PFSK-1 (cell line): Measurements from ENCODE around the gene PIK3CG.

Experiments
- FOXP2 ChIP-seq: optimal IDR thresholded peaks from 2 replicates; pipeline ENCODE3; 2011; ENCODE audit warnings: borderline replicate concordance, control low read depth, inconsistent platforms; ENCODE audit not compliant: insufficient read depth; ENCODE audit errors: extremely low read length, extremely low read depth
- POLR2AphosphoS5 ChIP-seq: IDR thresholded peaks from 2 replicates; pipeline ENCODE4 v1.6.1; 2012; ENCODE audit warnings: low read depth, mild to moderate bottlenecking, control low read depth, low read length, moderate library complexity
- SIN3A ChIP-seq: IDR thresholded peaks from 2 replicates; pipeline ENCODE4 v1.6.1; 2012; ENCODE audit warnings: mild to moderate bottlenecking, low read length, moderate library complexity, borderline replicate concordance; ENCODE audit not compliant: insufficient read depth
- TAF1 ChIP-seq: IDR thresholded peaks from 2 replicates; pipeline ENCODE4 v1.6.1; 2012; ENCODE audit warnings: low read length, control low read depth, borderline replicate concordance; ENCODE audit not compliant: insufficient read depth
- TF ChIP-seq, protein P1 (sequence below), 2 experiments: IDR thresholded peaks; 2 replicates each; pipeline versions ENCODE4 v1.6.1 to v1.8.0; 2011 to 2012; ENCODE audit warnings: low read depth in 2 of 2, low read length in 2 of 2, control low read depth in 1 of 2, inconsistent platforms in 1 of 2, mild to moderate bottlenecking in 1 of 2, moderate library complexity in 1 of 2; ENCODE audit not compliant: insufficient read depth in 1 of 2

DNA sequence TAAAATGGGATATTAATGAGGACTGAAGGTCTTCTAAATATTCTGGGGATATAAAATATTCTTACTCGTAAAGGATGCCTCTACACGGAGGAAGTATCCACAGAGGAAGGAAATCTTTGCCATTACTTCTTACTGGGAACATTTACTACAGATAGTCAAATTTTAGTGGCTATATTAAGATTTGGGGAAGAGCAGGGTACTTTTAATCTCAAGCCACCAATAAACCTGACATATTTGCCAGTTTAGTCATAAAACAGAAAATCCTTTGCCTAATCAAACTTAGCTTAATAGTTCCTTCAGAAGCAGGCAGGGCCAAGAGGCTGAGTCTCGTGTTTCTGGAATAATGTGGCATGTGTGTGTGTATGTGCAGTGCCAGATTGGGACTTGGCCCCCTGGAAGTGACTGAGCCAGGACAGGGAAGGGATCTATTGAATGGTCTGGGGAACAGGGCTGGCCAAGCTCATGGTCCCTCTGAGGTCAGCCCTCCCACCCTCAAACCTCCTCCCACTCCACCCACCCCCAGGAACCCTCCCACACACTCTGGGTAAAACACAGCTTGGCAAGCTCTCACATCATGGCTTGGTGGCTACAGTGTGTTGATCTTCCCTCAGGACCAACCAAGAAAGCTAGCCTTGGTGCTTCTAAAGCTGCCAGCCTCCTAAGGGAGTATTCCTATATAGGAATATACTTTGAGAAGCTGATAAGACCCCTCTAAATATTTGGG is 1.6 kb upstream of the PIK3CG start:
- TF ChIP-seq, protein P1, sequence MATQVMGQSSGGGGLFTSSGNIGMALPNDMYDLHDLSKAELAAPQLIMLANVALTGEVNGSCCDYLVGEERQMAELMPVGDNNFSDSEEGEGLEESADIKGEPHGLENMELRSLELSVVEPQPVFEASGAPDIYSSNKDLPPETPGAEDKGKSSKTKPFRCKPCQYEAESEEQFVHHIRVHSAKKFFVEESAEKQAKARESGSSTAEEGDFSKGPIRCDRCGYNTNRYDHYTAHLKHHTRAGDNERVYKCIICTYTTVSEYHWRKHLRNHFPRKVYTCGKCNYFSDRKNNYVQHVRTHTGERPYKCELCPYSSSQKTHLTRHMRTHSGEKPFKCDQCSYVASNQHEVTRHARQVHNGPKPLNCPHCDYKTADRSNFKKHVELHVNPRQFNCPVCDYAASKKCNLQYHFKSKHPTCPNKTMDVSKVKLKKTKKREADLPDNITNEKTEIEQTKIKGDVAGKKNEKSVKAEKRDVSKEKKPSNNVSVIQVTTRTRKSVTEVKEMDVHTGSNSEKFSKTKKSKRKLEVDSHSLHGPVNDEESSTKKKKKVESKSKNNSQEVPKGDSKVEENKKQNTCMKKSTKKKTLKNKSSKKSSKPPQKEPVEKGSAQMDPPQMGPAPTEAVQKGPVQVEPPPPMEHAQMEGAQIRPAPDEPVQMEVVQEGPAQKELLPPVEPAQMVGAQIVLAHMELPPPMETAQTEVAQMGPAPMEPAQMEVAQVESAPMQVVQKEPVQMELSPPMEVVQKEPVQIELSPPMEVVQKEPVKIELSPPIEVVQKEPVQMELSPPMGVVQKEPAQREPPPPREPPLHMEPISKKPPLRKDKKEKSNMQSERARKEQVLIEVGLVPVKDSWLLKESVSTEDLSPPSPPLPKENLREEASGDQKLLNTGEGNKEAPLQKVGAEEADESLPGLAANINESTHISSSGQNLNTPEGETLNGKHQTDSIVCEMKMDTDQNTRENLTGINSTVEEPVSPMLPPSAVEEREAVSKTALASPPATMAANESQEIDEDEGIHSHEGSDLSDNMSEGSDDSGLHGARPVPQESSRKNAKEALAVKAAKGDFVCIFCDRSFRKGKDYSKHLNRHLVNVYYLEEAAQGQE (IDR thresholded peaks at IDR 0.05; ENCODE audit: insufficient read depth in 1 of 2, low read depth in 2 of 2, low read length in 2 of 2) = no peak
- TF ChIP-seq TAF1 = no peak
- TF ChIP-seq POLR2AphosphoS5 = no peak
- no peak for TF ChIP-seq FOXP2
- TF ChIP-seq SIN3A = no peak
